NCI-H1694 treated with DMSO at 0.1 percent for 48 hours (cell line): ENCODE measurements around the gene TCOF1.
"Not testable (repeated sequence)": the region's sequence is repeated elsewhere in the genome, so short reads cannot be mapped to it uniquely, and the experiment has no call there.

ENCODE experiments used
- DNase-seq: peaks from one replicate; lab custom pipeline; 2025; lab: John Stamatoyannopoulos, UW

TCOF1 gene

GRCh38 chr5:150404121-150404520 lies 46.6 kb downstream of the TCOF1 start:
- no peak for DNase-seq

- DNase-seq: no peak
Observed at GRCh38 chr5:150404535-150404934, 47.0 kb downstream of the TCOF1 start.

DNA sequence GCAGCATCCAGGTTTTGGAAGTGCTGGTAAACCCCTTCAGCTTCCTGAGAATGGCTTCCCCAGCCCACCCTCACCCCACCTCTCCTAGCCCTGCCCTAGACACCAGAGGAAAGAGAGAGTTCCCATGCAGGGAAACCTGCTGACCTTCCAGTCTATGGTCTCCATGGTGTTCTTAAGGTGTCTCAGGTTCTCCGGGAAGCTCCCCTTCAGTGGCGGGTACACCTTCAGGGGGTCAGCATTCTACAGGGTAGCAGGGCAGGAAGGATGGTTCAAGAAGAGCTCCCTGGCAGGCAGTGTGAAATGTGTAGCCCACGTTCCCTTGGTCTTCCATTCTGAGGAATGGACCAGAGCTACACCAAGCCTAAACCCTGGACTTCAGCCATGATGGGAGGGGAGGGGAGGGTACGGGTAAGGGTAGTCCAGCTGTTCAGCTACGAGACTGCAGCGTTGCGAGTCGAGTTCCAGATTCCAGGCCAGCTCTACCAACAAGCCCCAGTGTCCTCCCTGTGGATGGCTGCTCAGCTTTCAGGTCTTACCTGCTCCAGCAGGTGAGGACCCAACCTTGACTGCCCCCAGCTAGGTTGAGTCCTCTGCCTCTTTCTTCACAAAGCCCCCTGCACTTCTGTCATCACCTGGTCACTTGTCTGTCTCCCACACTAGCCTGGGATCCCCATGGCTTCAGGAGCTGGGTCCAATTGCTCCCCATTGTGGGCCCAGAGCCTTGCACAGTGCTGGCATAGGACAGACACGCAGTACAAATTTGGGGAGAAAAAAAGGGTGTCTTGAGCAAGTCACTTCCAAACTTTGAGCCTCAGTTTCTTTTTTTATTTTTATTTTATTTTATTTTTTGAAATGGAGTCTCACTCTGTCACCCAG lies 47.7 kb downstream of the TCOF1 start:
- no peak for DNase-seq

GRCh38 chr5:150406103-150406722 lies 48.7 kb downstream of the TCOF1 start:
- DNase-seq: no peak

GRCh38 chr5:150406723-150407095 lies 49.2 kb downstream of the TCOF1 start:
- DNase-seq: no peak

- no peak for DNase-seq
Observed at GRCh38 chr5:150407096-150407720, 49.7 kb downstream of the TCOF1 start.

GRCh38 chr5:150408231-150408943 lies 50.9 kb downstream of the TCOF1 start:
- DNase-seq: no peak

GRCh38 chr5:150409638-150410523 lies 52.4 kb downstream of the TCOF1 start:
- peak; percentile 87 for DNase-seq

- peak; percentile 70 for DNase-seq
Observed at GRCh38 chr5:150410524-150411244, 53.2 kb downstream of the TCOF1 start.

- no peak for DNase-seq
Observed at GRCh38 chr5:150411245-150411979, 53.9 kb downstream of the TCOF1 start.

GRCh38 chr5:150412319-150413175 lies 55.0 kb downstream of the TCOF1 start, which contains the start of gene CD74:
CD74 (minus strand) TSS chr5:150412910; CDS start chr5:150412749, 161 bp downstream.
- no peak for DNase-seq

GRCh38 chr5:150413176-150413901 lies 55.8 kb downstream of the TCOF1 start:
- no peak for DNase-seq

DNA sequence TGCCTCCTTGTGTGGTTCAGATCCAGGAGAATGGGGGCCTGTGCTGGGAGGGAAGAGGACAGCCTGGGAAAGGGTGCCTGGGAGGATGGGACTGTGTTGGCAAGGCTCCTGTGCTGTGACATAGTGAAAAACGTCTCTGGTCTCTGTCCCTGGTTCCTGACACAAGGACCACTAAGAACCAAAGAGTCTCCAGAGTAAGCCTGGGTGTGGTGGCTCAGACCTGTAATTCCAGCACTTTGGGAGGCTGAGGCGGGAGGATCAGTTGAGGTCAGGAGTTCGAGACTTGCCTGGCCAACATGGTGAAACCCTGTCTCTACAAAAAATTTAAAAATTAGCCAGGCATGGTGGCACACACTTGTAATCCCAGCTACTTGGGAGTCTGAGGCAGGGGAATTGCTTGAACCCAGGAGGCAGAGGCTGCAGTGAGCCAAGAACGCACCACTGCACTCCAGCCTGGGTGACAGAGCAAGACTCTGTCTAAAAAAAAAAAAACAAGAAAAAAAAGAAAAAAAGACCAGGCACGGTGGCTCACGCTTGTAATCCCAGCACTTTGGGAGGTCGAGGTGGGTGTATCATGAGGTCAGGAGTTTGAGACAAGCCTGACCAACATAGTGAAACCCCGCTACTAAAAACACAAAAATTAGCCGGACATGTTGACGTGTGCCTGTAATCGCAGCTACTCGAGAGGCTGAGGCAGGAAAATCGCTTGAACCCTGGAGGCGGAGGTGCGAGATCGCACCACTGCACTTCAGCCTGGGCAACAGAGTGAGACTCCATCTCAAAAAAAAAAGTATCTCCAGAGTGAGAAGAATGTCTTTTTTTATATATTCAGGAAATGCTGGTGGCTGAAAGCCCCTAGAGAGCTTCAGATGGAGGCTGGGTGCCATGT lies 56.6 kb downstream of the TCOF1 start:
- DNase-seq: not testable (repeated sequence)

- no peak for DNase-seq
Observed at GRCh38 chr5:150419630-150420270, 62.3 kb downstream of the TCOF1 start.

GRCh38 chr5:150422075-150422474 lies 64.6 kb downstream of the TCOF1 start:
- no peak for DNase-seq

GRCh38 chr5:150422758-150423157 lies 65.3 kb downstream of the TCOF1 start:
- no peak for DNase-seq

GRCh38 chr5:150426165-150426564 lies 68.7 kb downstream of the TCOF1 start:
- DNase-seq: not testable (repeated sequence)
